ENCODE data around the gene KCNJ3.

DNA sequence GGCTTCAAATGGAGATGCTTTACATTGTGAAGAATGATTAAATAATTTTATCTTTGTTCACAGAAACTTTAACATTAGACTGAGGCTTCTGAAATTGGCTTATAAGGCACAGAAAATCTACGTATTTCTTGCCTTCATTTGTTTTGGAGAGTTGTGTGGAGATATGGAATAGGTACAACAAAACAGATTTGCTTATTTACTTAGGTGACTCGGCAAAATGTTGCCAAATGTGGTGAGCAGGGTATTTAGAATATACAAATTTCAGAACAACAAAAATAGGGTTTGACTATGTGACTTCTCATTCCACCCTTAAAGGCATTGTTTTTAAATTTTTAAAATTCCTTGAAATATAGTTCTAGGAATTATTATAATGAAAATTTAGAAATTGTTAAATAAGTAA, 134.2 kb downstream of the KCNJ3 start:
- TF ChIP-seq CEBPB (IDR thresholded peaks at IDR 0.05) (no peak), POLR2A (IDR thresholded peaks at IDR 0.05; ENCODE audit: low read length) (no peak), EP300 (IDR thresholded peaks at IDR 0.05) (no peak), SMC3 (IDR thresholded peaks at IDR 0.05) (no peak), RNF2 (IDR thresholded peaks at IDR 0.05; ENCODE audit: borderline replicate concordance, low read depth) (no peak), CBX2 (IDR thresholded peaks at IDR 0.05; ENCODE audit: borderline replicate concordance, low read depth) (no peak), RAD21 (conservative IDR thresholded peaks at IDR 0.05 in 1 of 2, IDR thresholded peaks at IDR 0.05 in 1 of 2) (no peak), MYC (IDR thresholded peaks at IDR 0.05; ENCODE audit: borderline replicate concordance, low read length) (no peak)
- TF ChIP-seq, protein P1, sequence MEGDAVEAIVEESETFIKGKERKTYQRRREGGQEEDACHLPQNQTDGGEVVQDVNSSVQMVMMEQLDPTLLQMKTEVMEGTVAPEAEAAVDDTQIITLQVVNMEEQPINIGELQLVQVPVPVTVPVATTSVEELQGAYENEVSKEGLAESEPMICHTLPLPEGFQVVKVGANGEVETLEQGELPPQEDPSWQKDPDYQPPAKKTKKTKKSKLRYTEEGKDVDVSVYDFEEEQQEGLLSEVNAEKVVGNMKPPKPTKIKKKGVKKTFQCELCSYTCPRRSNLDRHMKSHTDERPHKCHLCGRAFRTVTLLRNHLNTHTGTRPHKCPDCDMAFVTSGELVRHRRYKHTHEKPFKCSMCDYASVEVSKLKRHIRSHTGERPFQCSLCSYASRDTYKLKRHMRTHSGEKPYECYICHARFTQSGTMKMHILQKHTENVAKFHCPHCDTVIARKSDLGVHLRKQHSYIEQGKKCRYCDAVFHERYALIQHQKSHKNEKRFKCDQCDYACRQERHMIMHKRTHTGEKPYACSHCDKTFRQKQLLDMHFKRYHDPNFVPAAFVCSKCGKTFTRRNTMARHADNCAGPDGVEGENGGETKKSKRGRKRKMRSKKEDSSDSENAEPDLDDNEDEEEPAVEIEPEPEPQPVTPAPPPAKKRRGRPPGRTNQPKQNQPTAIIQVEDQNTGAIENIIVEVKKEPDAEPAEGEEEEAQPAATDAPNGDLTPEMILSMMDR (IDR thresholded peaks at IDR 0.05): no peak
